Stimulated activated CD4-positive, alpha-beta T cell treated with anti-CD3 and anti-CD28 coated beads, Interleukin-15, amount 100 ng/mL, for 1 hour (primary cell): ENCODE measurements around the gene TMEM179.

Experiments
- DNase-seq, 2 donors: peaks; one replicate each; pipeline ENCODE4 v3.0.0-alpha.2; 2020; ENCODE audit warnings: low read depth in 1 of 2, low spot score in 1 of 2

The TMEM179 gene

DNA sequence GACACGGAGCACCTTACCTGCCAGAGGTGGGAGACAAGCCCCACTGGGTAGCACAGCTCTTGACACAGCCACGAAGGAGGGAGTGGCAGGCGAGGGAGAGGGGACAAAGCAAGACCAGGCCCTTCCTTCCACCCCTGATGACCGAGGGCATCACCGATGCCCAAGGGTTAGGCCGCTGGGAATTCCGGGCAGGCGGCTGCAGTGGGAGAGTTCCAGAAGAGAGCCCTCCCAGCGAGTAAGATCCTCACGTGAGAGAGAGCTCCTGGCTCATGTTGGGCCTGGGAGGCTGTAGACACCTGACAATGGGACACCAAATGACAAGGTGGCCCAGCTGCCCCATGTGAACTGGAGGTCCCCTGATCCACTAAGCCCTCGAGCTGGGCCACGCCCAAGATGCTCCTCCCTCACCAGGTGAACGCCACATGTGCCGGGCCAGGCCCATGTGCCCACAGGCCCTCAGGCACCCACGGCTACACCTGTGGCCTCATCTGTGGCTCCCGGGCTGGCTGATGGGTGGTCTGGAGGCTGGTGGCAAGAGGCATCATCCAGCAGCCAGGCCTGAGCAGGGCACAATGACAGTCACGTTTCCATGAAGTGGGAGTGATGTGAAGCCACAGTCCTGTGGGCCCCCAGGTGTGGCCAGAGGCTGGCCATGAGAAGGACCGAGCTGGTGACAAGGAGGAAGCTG is 57.1 kb downstream of the TMEM179 start:
- no peak for DNase-seq

DNA sequence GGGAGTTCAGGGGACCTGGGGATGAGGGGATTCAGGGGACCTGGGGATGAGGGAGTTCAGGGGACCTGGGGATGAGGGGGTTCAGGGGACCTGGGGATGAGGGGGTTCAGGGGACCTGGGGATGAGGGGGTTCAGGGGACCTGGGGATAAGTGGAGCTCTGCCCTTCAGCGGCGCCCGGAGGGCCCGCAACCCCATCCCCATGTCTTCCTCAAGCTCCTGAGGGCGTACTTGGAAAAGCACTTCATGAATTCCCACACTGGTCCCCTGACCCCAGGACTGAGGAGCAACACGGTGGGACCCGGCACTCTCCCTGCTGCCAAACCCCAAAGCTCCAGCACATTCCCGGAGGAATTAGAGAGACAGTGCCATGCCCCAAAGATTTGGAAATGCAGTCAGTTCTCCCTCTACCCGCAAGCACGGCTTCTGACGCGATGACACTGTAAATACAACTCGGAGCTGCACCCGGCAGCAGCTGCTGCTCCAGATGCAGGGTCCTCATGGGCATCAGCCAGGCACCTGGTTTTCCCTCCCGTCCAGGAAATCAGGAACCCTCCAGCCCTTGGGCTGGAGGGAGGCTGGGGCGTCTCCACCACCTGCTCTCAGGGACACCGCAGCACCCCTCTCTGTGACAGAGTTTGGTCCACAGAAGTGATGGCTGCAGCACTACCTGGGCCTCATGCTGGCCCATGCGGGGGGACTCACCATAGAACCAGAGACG is 57.8 kb downstream of the TMEM179 start:
- DNase-seq: no peak

DNA sequence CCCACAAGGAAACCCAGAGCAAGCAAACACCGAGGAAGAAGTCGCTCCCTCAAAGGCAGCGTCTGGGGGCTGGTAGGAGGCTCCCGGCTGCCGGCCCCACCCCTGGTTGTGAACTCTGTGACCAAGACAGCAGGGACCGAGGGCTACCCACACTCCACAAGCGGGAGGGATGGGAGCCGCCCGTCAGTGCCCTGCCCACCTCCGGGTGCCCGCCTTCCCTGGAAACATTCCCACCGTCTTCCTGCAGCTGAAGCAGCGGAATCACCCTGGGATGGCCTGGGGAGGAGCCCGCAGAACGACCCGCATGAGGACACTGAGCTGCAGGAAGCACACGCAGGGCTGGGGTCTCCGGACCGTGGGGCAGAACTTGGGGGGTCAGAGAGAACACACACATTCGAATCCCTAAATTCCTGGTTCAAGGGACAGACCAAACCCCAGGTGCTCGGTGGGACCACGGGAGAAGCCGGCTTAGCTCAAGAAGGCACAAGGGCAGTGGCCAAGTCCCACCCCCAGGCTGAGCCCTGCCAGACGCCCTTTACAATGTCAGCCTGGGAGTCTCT is 58.5 kb downstream of the TMEM179 start:
- DNase-seq: no peak

- no peak for DNase-seq
Observed at GRCh38 chr14:104545151-104545941, 59.2 kb downstream of the TMEM179 start.

- no peak for DNase-seq
Observed at GRCh38 chr14:104544362-104544961, 60.1 kb downstream of the TMEM179 start.

- no peak for DNase-seq
Observed at GRCh38 chr14:104542871-104543830, 61.4 kb downstream of the TMEM179 start.

DNA sequence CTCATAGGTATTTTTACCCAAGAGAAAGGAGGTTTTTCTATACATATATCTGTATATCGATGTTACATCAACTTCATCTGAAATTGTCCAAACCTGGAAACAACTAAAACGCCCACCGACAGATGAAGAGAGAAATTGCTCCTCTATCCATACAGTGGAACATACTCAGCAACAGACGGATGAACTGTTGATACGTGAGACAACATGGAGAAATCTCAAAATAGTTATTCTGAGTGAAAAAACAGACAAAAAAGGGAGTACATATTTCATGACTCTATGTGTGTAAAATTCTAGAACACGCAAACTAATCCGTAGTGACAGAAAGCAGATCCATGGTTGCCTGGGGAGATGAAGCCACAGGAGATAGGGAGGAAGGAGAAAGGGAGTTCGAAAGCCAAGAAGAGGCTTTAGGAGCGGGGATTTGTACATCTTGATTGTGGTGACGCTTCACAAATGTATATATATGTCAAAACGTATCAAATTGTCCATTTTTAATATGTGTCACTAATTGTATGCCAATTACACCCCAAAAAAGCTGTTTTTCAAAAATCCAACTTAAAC is 62.6 kb downstream of the TMEM179 start:
- DNase-seq: no peak
